HepG2 (cell line): ENCODE results near the gene LSR. TPM values are rescaled to one million over a fixed set of nuclear protein-coding genes. Genes with fewer than 3 reads are reported as not detected.

ENCODE experiments used
- ATAC-seq: fragments of 200-7000 bp; cut with Tn5 transposase; 3 replicates; pipeline ENCODE4 v1.9.1; 2020; ENCODE audit warnings: mild to moderate bottlenecking, moderate library complexity
- BruUV-seq: library from RNA; stranded (reverse); fragments of 400-500 nt; replicated peaks from 2 replicates; lab custom pipeline; 2021; lab: Mats Ljungman, UMichigan
- CTCF ChIA-PET: fragments of 300-600 bp; formaldehyde crosslinking; extraction: SDS; loops from one replicate; lab custom pipeline; 2021; ENCODE audit warnings: low total read pairs, inconsistent platforms, low intra/inter-chr PET ratio; lab: Yijun Ruan, JAX
- POLR2A ChIA-PET: fragments of 350-600 bp; sonication (Branson Sonifier 250); formaldehyde crosslinking; loops from one replicate; lab custom pipeline; 2020; ENCODE audit warnings: antibody characterized with exemption, inconsistent platforms; lab: Yijun Ruan, JAX
- DNase-seq: peaks from one replicate; pipeline ENCODE4 v3.0.0-alpha.2; 2015; ENCODE audit warnings: low spot score
- FAIRE-seq: peaks from 3 replicates; lab custom pipeline; 2011; peaks lifted over from hg19 to GRCh38; lab: Jason Lieb, UNC
- H2AFZ ChIP-seq: one replicate; pipeline ENCODE4 v1.6.1; 2011; ENCODE audit warnings: low read length, inconsistent platforms
- H3K27ac ChIP-seq: fragments of 300-600 bp; 3 replicates; pipeline ENCODE4 v1.8.0; 2011; ENCODE audit warnings: mixed run types, mild to moderate bottlenecking, mixed read lengths, low read length, inconsistent platforms; ENCODE audit not compliant: insufficient read depth; ENCODE audit errors: extremely low read length
- H3K27me3 ChIP-seq, 2 experiments: fragments of 200-600 bp in 1 of 2; 2 replicates in 1 of 2; 3 replicates in 1 of 2; pipeline versions ENCODE4 v1.6.0 to v1.8.0; 2011; ENCODE audit warnings: low read length in 2 of 2, mild to moderate bottlenecking in 2 of 2, moderate library complexity in 2 of 2, inconsistent platforms in 1 of 2; ENCODE audit not compliant: insufficient read depth in 2 of 2, control insufficient read depth in 1 of 2
- H3K36me3 ChIP-seq, 2 experiments: fragments of 200-600 bp in 1 of 2; replicated peaks in 1 of 2; 2 replicates in 1 of 2; 3 replicates in 1 of 2; pipeline versions ENCODE4 v1.5.1 to v1.8.0; 2011; ENCODE audit warnings: low read length in 2 of 2, inconsistent platforms in 1 of 2; ENCODE audit not compliant: insufficient read depth in 2 of 2, control insufficient read depth in 1 of 2
- H3K4me1 ChIP-seq: 2 replicates; pipeline ENCODE4 v1.5.1; 2012; ENCODE audit warnings: low read length, inconsistent platforms; ENCODE audit not compliant: insufficient read depth
- H3K4me2 ChIP-seq: 2 replicates; pipeline ENCODE4 v1.6.0; 2011; ENCODE audit warnings: low read depth, low read length, inconsistent platforms
- H3K4me3 ChIP-seq, 3 experiments: fragments of 200-600 bp in 1 of 3; sonication (generic), shearing (Covaris generic) in 1 of 3; replicated peaks in 1 of 3; 2 replicates each; pipeline ENCODE4 v1.5.1; 2011 to 2016; ENCODE audit warnings: low read length in 3 of 3, inconsistent platforms in 2 of 3, low read depth in 2 of 3, mild to moderate bottlenecking in 2 of 3, control low read depth in 1 of 3, mixed read lengths in 1 of 3; ENCODE audit not compliant: insufficient read depth in 1 of 3
- H3K79me2 ChIP-seq: one replicate; pipeline ENCODE4 v1.6.1; 2011; ENCODE audit warnings: low read length, inconsistent platforms; ENCODE audit not compliant: insufficient read depth
- H3K9ac ChIP-seq: 2 replicates; pipeline ENCODE4 v1.6.0; 2011; ENCODE audit warnings: mild to moderate bottlenecking, low read depth, low read length, inconsistent platforms; ENCODE audit not compliant: insufficient read depth
- H3K9me3 ChIP-seq: 2 replicates; pipeline ENCODE4 v1.5.1; 2012; ENCODE audit warnings: mild to moderate bottlenecking, low read length
- H4K20me1 ChIP-seq: 2 replicates; pipeline ENCODE4 v1.6.0; 2011; ENCODE audit warnings: inconsistent platforms, mild to moderate bottlenecking, low read length, moderate library complexity; ENCODE audit not compliant: insufficient read depth
- AGO2 ChIP-seq: fragments of 200-400 bp; formaldehyde crosslinking; optimal IDR thresholded peaks from 2 replicates; pipeline ENCODE3; 2017; ENCODE audit warnings: mild to moderate bottlenecking, low read depth, low read length, moderate library complexity
- ATM ChIP-seq: fragments of 450-650 bp; IDR thresholded peaks from 2 replicates; pipeline ENCODE4 v1.7.1; 2017; ENCODE audit warnings: mild to moderate bottlenecking, borderline replicate concordance
- BCL6 ChIP-seq: IDR thresholded peaks from 2 replicates; pipeline ENCODE4 v1.6.1; 2016; ENCODE audit warnings: missing genetic modification reagents, missing compliant biosample characterization
- BRCA1 ChIP-seq: sonication (generic); formaldehyde crosslinking; IDR thresholded peaks from 2 replicates; pipeline ENCODE4 v1.4.0; 2020; ENCODE audit warnings: missing genetic modification reagents
- CBX1 ChIP-seq: IDR thresholded peaks from one replicate; pipeline ENCODE4 v1.6.1; 2016; ENCODE audit warnings: antibody characterized with exemption, low read depth
- FLYWCH1 ChIP-seq: sonication (generic); formaldehyde crosslinking; IDR thresholded peaks from 2 replicates; pipeline ENCODE4 v1.8.1; 2023; ENCODE audit warnings: mild to moderate bottlenecking, missing genetic modification reagents
- HOXA9 ChIP-seq: sonication (generic); formaldehyde crosslinking; IDR thresholded peaks from 2 replicates; pipeline ENCODE4 v1.8.1; 2022; ENCODE audit warnings: missing genetic modification reagents, mild to moderate bottlenecking, moderate library complexity, borderline replicate concordance
- MEF2D ChIP-seq: sonication (generic); formaldehyde crosslinking; IDR thresholded peaks from 2 replicates; pipeline ENCODE4 v1.5.1; 2020; ENCODE audit warnings: mild to moderate bottlenecking, missing genetic modification reagents
- RARA ChIP-seq: IDR thresholded peaks from 2 replicates; pipeline ENCODE4 v1.6.1; 2016; ENCODE audit warnings: missing genetic modification reagents, missing compliant biosample characterization
- RNF2 ChIP-seq: fragments of 450-650 bp; conservative IDR thresholded peaks from 2 replicates; pipeline ENCODE4 v1.6.1; 2016; ENCODE audit warnings: low read depth
- SAP130 ChIP-seq: IDR thresholded peaks from 2 replicates; pipeline ENCODE4 v1.6.1; 2016; ENCODE audit warnings: low read depth
- TARDBP ChIP-seq: sonication (generic); formaldehyde crosslinking; IDR thresholded peaks from 2 replicates; pipeline ENCODE4 v1.8.0; 2022; ENCODE audit warnings: mild to moderate bottlenecking, missing genetic modification reagents
- YEATS4 ChIP-seq: sonication (generic); formaldehyde crosslinking; IDR thresholded peaks from 2 replicates; pipeline ENCODE4 v1.4.0; 2020; ENCODE audit warnings: missing genetic modification reagents, borderline replicate concordance
- ZBTB43 ChIP-seq: sonication (generic); formaldehyde crosslinking; conservative IDR thresholded peaks from 2 replicates; pipeline ENCODE4 v1.4.0; 2020; ENCODE audit warnings: missing genetic modification reagents
- ZNF543 ChIP-seq: sonication (generic); formaldehyde crosslinking; IDR thresholded peaks from 2 replicates; pipeline ENCODE4 v1.4.0; 2020; ENCODE audit warnings: mild to moderate bottlenecking, missing genetic modification reagents
- ZNF567 ChIP-seq: sonication (generic); formaldehyde crosslinking; IDR thresholded peaks from 2 replicates; pipeline ENCODE4 v1.8.1; 2023; ENCODE audit warnings: mild to moderate bottlenecking, missing genetic modification reagents, borderline replicate concordance
- ZNF605 ChIP-seq: sonication (generic); formaldehyde crosslinking; IDR thresholded peaks from 2 replicates; pipeline ENCODE4 v1.8.0; 2022; ENCODE audit warnings: mild to moderate bottlenecking, missing genetic modification reagents
- ZNF775 ChIP-seq: sonication (generic); formaldehyde crosslinking; IDR thresholded peaks from 2 replicates; pipeline ENCODE4 v1.4.0; 2020; ENCODE audit warnings: missing genetic modification reagents, mild to moderate bottlenecking, moderate library complexity, borderline replicate concordance
- ZNF83 ChIP-seq: sonication (generic); formaldehyde crosslinking; IDR thresholded peaks from 2 replicates; pipeline ENCODE4 v1.4.0; 2020; ENCODE audit warnings: missing genetic modification reagents, mild to moderate bottlenecking, borderline replicate concordance
- ZSCAN20 ChIP-seq: sonication (generic); formaldehyde crosslinking; IDR thresholded peaks from 2 replicates; pipeline ENCODE4 v1.4.0; 2020; ENCODE audit warnings: missing genetic modification reagents, mild to moderate bottlenecking, borderline replicate concordance
- WGBS: methylation state at CpG from one replicate; pipeline ENCODE4 v1.1.6; 2017; ENCODE audit warnings: low lambda C conversion rate; 5-methylcytosine and 5-hydroxymethylcytosine counted together
- in situ Hi-C: cut with HindIII; loops from 2 replicates; pipeline ENCODE4 v1.10.0; 2017; ENCODE audit warnings: low pct_unique_long_range_greater_than_20kb; ENCODE audit not compliant: extremely low pct_ligation_motif_present
- intact Hi-C: fragments of 100-400 bp; cut with micrococcal nuclease; formaldehyde crosslinking; loops from one replicate; pipeline ENCODE4 v1.10.0; 2022; ENCODE audit not compliant: unreplicated experiment
- polyA plus RNA-seq, 8 experiments: library from polyadenylated mRNA; depleted of rRNA in 3 of 8; stranded (reverse) in 7 of 8; unstranded in 1 of 8; fragments of >200 nt; fragmentation: Illumina TruSeq in 4 of 8; extraction: Trizol in 4 of 8; gene quantifications; 2 replicates each; pipeline versions ENCODE4 v1.2.1 to v1.2.3, GENCODE V29; 2011 to 2016; ENCODE audit warnings: low read depth in 4 of 8, missing spikeins in 1 of 8, mixed read lengths in 1 of 8; ENCODE audit not compliant: insufficient read depth in 1 of 8
- total RNA-seq, 5 experiments: library from RNA; depleted of rRNA; stranded (reverse); fragments of >200 nt; fragmentation: Illumina TruSeq; extraction: Trizol; gene quantifications; 2 replicates each; pipeline ENCODE4 v1.2.3, GENCODE V29; 2016; ENCODE audit warnings: low read depth in 1 of 5
- TF ChIP-seq, protein P1 (sequence below): sonication (generic); formaldehyde crosslinking; IDR thresholded peaks from 2 replicates; pipeline ENCODE4 v1.5.0; 2020; ENCODE audit warnings: missing genetic modification reagents
- TF ChIP-seq, protein P2 (sequence below): fragments of 450-650 bp; IDR thresholded peaks from 2 replicates; pipeline ENCODE4 v1.6.1; 2016

Gene LSR
- total and polyA plus RNA-seq, 2 of the 13 experiments (the other 11 are each of a cell fraction or from before 2014, with no cell fraction given), result 29.2 to 79.2 TPM

DNA sequence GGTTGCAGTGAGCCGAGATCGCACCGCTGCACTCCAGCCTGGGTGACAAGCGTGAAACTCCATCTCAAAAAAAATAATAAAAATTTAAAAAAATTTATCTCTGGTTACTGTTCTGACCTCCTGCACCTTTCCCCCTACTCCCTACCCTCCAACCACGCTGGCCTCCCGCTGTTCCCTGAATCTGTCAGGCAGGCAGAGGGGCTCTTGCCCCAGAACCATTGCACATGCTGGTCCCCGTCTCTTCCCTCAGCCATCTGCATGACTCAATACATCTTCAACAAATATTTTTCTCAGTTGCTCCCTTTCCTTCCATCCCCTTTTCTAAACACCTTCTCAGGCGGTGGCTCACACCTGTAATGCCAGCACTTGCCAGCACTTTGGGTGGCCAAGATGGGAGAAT is 19.2 kb upstream of the LSR start (continued):
- no peak for TF ChIP-seq MEF2D (CRISPR knock-in tag)
- no peak for TF ChIP-seq BCL6 (CRISPR knock-in tag)
- TF ChIP-seq ZNF567 (CRISPR knock-in tag), result no peak
- TF ChIP-seq BRCA1, result no peak
- no peak for TF ChIP-seq RARA
- TF ChIP-seq ZSCAN20 (CRISPR knock-in tag), result no peak
- no peak for TF ChIP-seq ZNF775 (CRISPR knock-in tag)
- no peak for TF ChIP-seq YEATS4 (CRISPR knock-in tag)

DNA sequence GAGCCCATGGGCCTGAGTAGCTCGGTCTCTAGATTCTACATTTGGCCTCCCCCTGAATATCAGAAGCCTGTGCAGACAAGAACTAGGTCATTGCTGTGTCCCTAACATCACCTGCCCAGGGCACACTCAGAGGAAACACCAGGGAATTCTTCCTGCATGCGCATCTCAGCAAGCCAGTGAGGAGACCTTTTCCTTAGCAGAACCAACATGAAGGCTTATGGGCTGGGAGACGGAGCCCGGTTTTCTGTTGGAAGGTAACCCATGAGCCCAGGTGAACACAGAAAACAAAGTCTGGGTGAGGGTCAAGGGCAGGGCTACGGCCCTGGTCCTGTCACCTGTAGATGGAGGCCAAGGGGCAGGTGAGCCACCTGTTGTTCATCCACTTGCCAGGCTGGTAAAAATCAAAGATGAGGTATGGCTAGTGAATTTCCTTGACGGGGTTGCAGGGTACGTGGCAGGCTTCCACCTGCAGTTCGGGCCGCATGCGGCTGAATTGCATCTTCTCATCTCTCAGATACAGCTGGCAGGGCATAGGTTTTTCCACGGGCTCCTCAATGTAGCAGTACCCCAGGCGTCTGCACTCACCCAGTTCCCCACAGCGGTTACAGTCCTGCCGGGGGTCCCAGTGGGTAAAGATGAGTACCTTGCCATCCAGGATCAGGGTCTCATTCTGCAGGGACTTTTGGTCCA is 16.7 kb upstream of the LSR start:
- intact Hi-C loops (no loop called here), in situ Hi-C loops (no loop called here)
- Histone ChIP-seq H4K20me1 (no peaks in the 10 kb centered on the region), H3K79me2 (no peaks in the 10 kb centered on the region), H3K27ac (no peak overlapping the region), H2AFZ (no peak overlapping the region), H3K9ac (no peak overlapping the region), H3K9me3 (no peaks in the 10 kb centered on the region), H3K4me1 (peaks cover 8% of the 10 kb centered on the region; the same call in 1 of the 2 replicates), H3K36me3 (no peaks in the 10 kb centered on the region), H3K4me3 (no peak overlapping the region), H3K4me2 (no peak overlapping the region), H3K27me3 (no peaks in the 10 kb centered on the region)
- BruUV-seq, result no TSS peak
- WGBS, result 58% methylated on average over 8 of the region's 14 CpGs
- DNase-seq, result no peak
- ATAC-seq, result no peak
- no peak for FAIRE-seq
- POLR2A ChIA-PET, result no interaction called here
- CTCF ChIA-PET, result no interaction called here
- no peak for TF ChIP-seq HOXA9 (CRISPR knock-in tag)
- TF ChIP-seq, protein P1, sequence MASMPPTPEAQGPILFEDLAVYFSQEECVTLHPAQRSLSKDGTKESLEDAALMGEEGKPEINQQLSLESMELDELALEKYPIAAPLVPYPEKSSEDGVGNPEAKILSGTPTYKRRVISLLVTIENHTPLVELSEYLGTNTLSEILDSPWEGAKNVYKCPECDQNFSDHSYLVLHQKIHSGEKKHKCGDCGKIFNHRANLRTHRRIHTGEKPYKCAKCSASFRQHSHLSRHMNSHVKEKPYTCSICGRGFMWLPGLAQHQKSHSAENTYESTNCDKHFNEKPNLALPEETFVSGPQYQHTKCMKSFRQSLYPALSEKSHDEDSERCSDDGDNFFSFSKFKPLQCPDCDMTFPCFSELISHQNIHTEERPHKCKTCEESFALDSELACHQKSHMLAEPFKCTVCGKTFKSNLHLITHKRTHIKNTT (CRISPR knock-in tag), result no peak
- TF ChIP-seq FLYWCH1, result no peak
- no peak for TF ChIP-seq ATM
- TF ChIP-seq CBX1, result no peak
- TF ChIP-seq ZBTB43, result no peak
- TF ChIP-seq, protein P2, sequence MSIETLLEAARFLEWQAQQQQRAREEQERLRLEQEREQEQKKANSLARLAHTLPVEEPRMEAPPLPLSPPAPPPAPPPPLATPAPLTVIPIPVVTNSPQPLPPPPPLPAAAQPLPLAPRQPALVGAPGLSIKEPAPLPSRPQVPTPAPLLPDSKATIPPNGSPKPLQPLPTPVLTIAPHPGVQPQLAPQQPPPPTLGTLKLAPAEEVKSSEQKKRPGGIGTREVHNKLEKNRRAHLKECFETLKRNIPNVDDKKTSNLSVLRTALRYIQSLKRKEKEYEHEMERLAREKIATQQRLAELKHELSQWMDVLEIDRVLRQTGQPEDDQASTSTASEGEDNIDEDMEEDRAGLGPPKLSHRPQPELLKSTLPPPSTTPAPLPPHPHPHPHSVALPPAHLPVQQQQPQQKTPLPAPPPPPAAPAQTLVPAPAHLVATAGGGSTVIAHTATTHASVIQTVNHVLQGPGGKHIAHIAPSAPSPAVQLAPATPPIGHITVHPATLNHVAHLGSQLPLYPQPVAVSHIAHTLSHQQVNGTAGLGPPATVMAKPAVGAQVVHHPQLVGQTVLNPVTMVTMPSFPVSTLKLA, result no peak
- no peak for TF ChIP-seq ZNF543 (CRISPR knock-in tag)
- TF ChIP-seq ZNF605 (CRISPR knock-in tag), result no peak
- no peak for TF ChIP-seq RNF2
- TF ChIP-seq ZNF83 (CRISPR knock-in tag), result no peak
- no peak for TF ChIP-seq SAP130 (CRISPR knock-in tag)
- no peak for TF ChIP-seq TARDBP (CRISPR knock-in tag)
- no peak for TF ChIP-seq AGO2
